ENCODE results near the gene BEST1. TPM values are rescaled to one million over a fixed set of nuclear protein-coding genes. Genes with fewer than 3 reads are reported as not detected.
A peak's percentile ranks its signal among the peaks of the same experiment; 100 is the strongest.

The BEST1 gene
- total RNA-seq, 1 donor from 2014 or later = 4.5 TPM

DNA sequence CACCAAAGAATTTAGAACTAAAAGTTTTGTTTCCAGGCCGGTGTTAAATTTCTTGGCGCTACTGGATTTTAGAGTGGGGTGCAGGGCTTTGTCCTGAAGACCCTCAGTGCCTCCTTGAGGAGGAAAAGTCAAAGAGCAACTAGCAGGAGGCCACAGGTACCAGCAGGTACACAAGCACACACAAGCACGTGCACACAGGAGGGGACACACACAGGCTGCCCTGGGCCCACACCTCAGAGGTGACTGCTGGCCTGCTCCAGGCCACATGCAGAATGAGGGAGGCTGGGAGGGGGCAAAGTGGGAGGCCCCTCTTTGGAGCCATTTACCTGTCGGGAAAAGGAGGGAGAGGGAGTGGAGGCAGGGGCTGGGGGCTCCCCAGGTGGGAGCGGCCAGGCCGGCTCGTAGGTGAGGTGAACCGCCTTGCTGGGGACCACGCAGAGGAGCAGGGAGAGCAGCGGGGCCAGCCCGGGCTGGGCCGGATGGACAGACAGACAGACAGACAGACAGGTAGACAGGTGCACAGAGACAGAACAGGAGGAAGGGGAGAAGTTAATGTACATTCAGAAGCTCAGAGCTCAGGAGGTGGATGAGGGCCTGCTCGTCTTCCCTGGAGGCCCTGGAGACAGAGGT lies 45.0 kb upstream of the BEST1 start:
- TF ChIP-seq, protein P1, sequence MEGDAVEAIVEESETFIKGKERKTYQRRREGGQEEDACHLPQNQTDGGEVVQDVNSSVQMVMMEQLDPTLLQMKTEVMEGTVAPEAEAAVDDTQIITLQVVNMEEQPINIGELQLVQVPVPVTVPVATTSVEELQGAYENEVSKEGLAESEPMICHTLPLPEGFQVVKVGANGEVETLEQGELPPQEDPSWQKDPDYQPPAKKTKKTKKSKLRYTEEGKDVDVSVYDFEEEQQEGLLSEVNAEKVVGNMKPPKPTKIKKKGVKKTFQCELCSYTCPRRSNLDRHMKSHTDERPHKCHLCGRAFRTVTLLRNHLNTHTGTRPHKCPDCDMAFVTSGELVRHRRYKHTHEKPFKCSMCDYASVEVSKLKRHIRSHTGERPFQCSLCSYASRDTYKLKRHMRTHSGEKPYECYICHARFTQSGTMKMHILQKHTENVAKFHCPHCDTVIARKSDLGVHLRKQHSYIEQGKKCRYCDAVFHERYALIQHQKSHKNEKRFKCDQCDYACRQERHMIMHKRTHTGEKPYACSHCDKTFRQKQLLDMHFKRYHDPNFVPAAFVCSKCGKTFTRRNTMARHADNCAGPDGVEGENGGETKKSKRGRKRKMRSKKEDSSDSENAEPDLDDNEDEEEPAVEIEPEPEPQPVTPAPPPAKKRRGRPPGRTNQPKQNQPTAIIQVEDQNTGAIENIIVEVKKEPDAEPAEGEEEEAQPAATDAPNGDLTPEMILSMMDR (IDR thresholded peaks at IDR 0.05) = no peak
- H3K4me1 Mint-ChIP-seq (ENCODE audit: low read depth) = no peaks in the 10 kb centered on the region
- no peak overlapping the region for H3K27ac Mint-ChIP-seq (ENCODE audit: unreplicated experiment)
- H3K4me3 Mint-ChIP-seq (ENCODE audit: unreplicated experiment) = no peak overlapping the region
- DNase-seq (ENCODE audit: low spot score) = no peak
- H3K27me3 Mint-ChIP-seq (ENCODE audit: low read depth) = no peaks in the 10 kb centered on the region
- peaks cover 15% of the 10 kb centered on the region for H3K36me3 Mint-ChIP-seq (ENCODE audit: low read depth)
- H3K9me3 Mint-ChIP-seq (ENCODE audit: low read depth) = no peaks in the 10 kb centered on the region

DNA sequence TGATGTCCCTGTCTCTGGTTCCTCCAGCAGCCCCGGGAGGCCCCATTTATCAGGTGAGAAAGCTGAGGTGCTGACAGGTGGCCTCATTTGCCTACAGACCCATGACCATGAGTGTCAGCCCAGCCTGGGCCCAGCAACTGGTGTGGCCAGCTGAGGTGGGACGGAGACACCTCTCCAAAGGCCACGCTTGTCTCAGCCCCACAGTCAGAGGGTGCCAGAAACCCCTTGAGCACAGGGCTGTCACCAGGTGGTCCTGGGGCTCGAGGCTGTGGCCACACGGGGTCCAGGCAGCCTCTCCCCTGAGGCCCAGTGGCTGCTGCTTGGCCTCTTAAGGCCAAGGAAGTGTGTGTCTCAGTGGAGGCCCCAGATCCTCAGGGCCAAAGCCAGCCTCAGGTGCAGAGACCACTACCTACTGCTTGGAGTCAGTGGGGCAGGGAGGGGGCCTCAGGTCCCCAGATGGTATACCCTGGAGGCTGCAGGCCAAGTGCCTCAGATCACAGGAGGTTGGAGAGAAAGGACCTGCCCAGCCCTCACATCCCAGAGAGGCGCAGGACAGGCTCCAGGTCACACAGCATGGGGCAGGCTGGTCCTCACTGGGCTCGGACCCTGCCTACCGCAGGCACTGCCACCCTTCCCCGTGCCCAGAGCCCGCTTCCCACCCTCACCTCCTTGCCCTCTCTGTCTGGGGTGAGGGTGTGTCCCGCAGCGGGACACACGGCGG lies 44.2 kb upstream of the BEST1 start:
- DNase-seq (ENCODE audit: low spot score) = no peak
- H3K27ac Mint-ChIP-seq (ENCODE audit: unreplicated experiment) = no peak overlapping the region
- no peaks in the 10 kb centered on the region for H3K9me3 Mint-ChIP-seq (ENCODE audit: low read depth)
- H3K4me3 Mint-ChIP-seq (ENCODE audit: unreplicated experiment) = no peak overlapping the region
- peaks cover 15% of the 10 kb centered on the region for H3K36me3 Mint-ChIP-seq (ENCODE audit: low read depth)
- no peaks in the 10 kb centered on the region for H3K27me3 Mint-ChIP-seq (ENCODE audit: low read depth)
- H3K4me1 Mint-ChIP-seq (ENCODE audit: low read depth) = no peaks in the 10 kb centered on the region
- TF ChIP-seq, protein P1 (IDR thresholded peaks at IDR 0.05) = no peak

DNA sequence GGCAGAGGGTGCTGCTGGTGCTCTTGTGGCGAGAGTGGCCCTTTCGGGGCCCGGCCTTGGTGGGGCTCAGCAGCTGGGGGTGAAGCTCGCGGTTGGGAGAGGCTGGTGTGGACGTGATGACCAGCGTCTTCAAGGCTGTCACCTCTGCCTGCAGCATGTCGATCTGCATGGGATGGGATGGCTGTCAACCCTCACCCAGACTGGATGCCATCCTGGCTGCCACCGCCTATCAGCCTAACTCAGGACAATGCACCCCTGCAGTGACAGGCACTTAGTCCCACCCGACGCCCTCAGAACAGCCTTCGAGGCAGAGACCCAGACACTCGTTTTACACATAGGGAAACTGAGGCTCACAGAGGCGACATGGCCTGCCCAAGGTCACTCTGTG lies 43.6 kb upstream of the BEST1 start:
- Mint-ChIP-seq H3K27me3 (ENCODE audit: low read depth) (no peaks in the 10 kb centered on the region), H3K4me3 (ENCODE audit: unreplicated experiment) (no peak overlapping the region), H3K36me3 (ENCODE audit: low read depth) (peaks cover 15% of the 10 kb centered on the region), H3K27ac (ENCODE audit: unreplicated experiment) (no peak overlapping the region), H3K4me1 (ENCODE audit: low read depth) (no peaks in the 10 kb centered on the region), H3K9me3 (ENCODE audit: low read depth) (no peaks in the 10 kb centered on the region)
- DNase-seq (ENCODE audit: low spot score) = no peak
- TF ChIP-seq, protein P1 (IDR thresholded peaks at IDR 0.05) = no peak

DNA sequence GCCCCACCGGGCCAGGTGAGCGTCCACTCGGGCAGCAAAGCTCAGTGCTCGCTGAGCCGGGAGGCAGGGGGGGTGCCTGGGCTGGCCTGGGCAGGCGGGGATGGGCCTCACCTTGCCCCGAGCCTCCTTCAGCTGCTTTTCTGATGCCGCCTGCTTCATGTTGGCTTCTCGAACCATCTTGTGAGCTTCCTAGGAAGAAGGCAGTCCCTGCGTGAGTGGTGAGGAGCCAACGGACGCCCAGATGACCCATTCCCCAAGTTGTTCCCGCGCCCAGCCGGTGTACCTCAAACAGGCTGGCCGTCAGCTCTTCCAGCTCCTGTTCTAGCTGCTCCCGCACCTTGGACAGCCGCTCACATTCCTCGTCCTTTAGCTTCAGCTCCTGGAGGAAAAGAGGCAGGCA lies 42.9 kb upstream of the BEST1 start:
- H3K9me3 Mint-ChIP-seq (ENCODE audit: low read depth) = no peaks in the 10 kb centered on the region
- peaks cover 15% of the 10 kb centered on the region for H3K36me3 Mint-ChIP-seq (ENCODE audit: low read depth)
- H3K27ac Mint-ChIP-seq (ENCODE audit: unreplicated experiment) = no peak overlapping the region
- H3K27me3 Mint-ChIP-seq (ENCODE audit: low read depth) = no peaks in the 10 kb centered on the region
- H3K4me1 Mint-ChIP-seq (ENCODE audit: low read depth) = no peaks in the 10 kb centered on the region
- DNase-seq (ENCODE audit: low spot score) = peak; percentile 69
- TF ChIP-seq, protein P1 (IDR thresholded peaks at IDR 0.05) = no peak
- H3K4me3 Mint-ChIP-seq (ENCODE audit: unreplicated experiment) = no peak overlapping the region

DNA sequence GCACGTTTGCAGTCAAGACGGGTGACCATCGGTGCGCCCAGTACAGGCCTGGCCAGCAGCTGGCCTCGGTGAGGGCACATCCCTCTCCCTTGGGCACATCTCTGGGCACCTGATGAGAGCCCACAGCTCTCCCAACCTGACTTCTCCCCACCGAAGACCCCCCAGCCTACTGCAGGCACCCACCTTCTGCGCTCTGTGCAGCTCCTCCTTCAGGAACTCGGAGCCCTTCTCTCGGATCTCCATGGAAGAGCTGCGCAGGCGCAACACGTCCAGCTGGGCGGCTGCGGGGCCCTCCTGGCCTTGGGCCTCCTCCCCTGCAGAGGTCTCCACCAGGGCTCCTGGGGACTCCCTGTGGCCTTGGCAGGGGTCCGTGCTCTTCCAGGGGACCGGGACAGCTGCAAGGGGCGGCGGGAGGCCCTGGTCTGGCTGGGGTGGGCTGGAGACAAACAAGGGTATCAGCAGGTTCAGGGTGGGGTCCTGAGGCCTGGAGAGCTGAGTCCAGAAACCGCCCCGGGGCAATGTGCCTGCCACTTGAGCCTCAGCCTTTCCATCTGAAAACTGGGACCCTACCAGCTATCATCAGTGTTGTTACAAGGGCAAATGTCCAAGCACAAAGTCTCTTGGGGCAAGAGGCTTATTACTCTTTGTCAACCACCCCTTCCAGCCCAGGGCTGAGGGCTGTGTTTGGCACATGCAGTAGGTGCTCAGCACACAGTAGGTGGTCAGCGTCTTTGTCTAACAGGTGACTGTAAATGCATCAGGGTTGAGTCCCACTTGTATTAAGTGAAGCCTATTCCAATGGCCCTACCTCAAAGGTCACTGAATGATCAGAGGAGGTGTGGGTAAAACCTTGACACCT lies 42.1 kb upstream of the BEST1 start:
- peak; percentile 89 for DNase-seq (ENCODE audit: low spot score)
- H3K27ac Mint-ChIP-seq (ENCODE audit: unreplicated experiment) = no peak overlapping the region
- H3K27me3 Mint-ChIP-seq (ENCODE audit: low read depth) = no peaks in the 10 kb centered on the region
- TF ChIP-seq, protein P1 (IDR thresholded peaks at IDR 0.05) = no peak
- no peak overlapping the region for H3K4me3 Mint-ChIP-seq (ENCODE audit: unreplicated experiment)
- H3K36me3 Mint-ChIP-seq (ENCODE audit: low read depth) = peaks cover 13% of the 10 kb centered on the region
- no peaks in the 10 kb centered on the region for H3K4me1 Mint-ChIP-seq (ENCODE audit: low read depth)
- H3K9me3 Mint-ChIP-seq (ENCODE audit: low read depth) = no peaks in the 10 kb centered on the region

Measured in chondrocyte (in vitro differentiated cells).